HCT116 (cell line): ENCODE measurements around the gene RASGRF2.

Experiments used
- CTCF ChIP-seq, 3 experiments: fragments of 200-600 bp in 1 of 3; sonication (generic) in 1 of 3; IDR thresholded peaks in 2 of 3; conservative IDR thresholded peaks in 1 of 3; 2 replicates each; pipeline ENCODE4 v1.5.1; 2012 to 2017; ENCODE audit warnings: low read depth in 2 of 3, low read length in 2 of 3, antibody characterized with exemption in 1 of 3, borderline replicate concordance in 1 of 3, control low read depth in 1 of 3, mild to moderate bottlenecking in 1 of 3, mixed read lengths in 1 of 3, mixed run types in 1 of 3, moderate library complexity in 1 of 3; ENCODE audit not compliant: insufficient read depth in 1 of 3
- EZH2 ChIP-seq: fragments of 200-600 bp; sonication (generic); IDR thresholded peaks from 2 replicates; pipeline ENCODE4 v1.6.1; 2017; ENCODE audit warnings: antibody characterized with exemption, mixed run types
- FOSL1 ChIP-seq: IDR thresholded peaks from 2 replicates; pipeline ENCODE4 v1.6.1; 2012; ENCODE audit warnings: low read depth
- POLR2A ChIP-seq: IDR thresholded peaks from 2 replicates; pipeline ENCODE4 v1.7.0; 2011; ENCODE audit warnings: borderline replicate concordance; ENCODE audit not compliant: insufficient read depth, insufficient read length; ENCODE audit errors: extremely low read depth
- RAD21 ChIP-seq: IDR thresholded peaks from 2 replicates; pipeline ENCODE4 v1.6.1; 2012; ENCODE audit warnings: low read depth, mild to moderate bottlenecking

- TF ChIP-seq POLR2A, result no peak
- no peak for TF ChIP-seq FOSL1
- no peak for TF ChIP-seq EZH2
- TF ChIP-seq CTCF (IDR thresholded peaks at IDR 0.05 in 2 of 3, conservative IDR thresholded peaks at IDR 0.05 in 1 of 3; ENCODE audit: borderline replicate concordance in 1 of 3, insufficient read depth in 1 of 3, low read depth in 2 of 3, low read length in 2 of 3), result no peak
- no peak for TF ChIP-seq RAD21
These were observed 248.7 kb downstream of the RASGRF2 start for GRCh38 chr5:81208904-81209303.
